ENCODE results near the gene CDH23. TPM values are rescaled to one million over a fixed set of nuclear protein-coding genes. Genes with fewer than 3 reads are reported as not detected.

CDH23 gene
- total and polyA plus RNA-seq, 2 experiments from 2014 or later = 0.08 TPM; not detected in 1

GRCh38 chr10:71513540-71513853 lies 116.8 kb downstream of the CDH23 start:
- Histone ChIP-seq H3K9me3 (ENCODE audit: low read depth) (no peaks in the 10 kb centered on the region), H3K79me2 (ENCODE audit: insufficient read depth) (no peaks in the 10 kb centered on the region), H3K4me1 (ENCODE audit: insufficient read depth) (no peaks in the 10 kb centered on the region), H3F3A (ENCODE audit: insufficient read depth) (no peaks in the 10 kb centered on the region), H3K27ac (no peak overlapping the region), H3K36me3 (ENCODE audit: low read depth) (no peaks in the 10 kb centered on the region), H3K9ac (no peak overlapping the region), H3K4me3 (no peak overlapping the region), H3K9me2 (ENCODE audit: insufficient read depth) (no peaks in the 10 kb centered on the region), H3K4me2 (ENCODE audit: unreplicated experiment) (no peak overlapping the region), H2AFZ (no peak overlapping the region), H4K20me1 (ENCODE audit: insufficient read depth) (no peaks in the 10 kb centered on the region), H3K27me3 (replicated peaks; ENCODE audit: insufficient read depth) (peaks cover 4% of the 10 kb centered on the region; the same call in 1 of the 2 replicates)
- TF ChIP-seq EZH2phosphoT487 (IDR thresholded peaks at IDR 0.05; ENCODE audit: insufficient read depth, low read depth) = no peak
- TF ChIP-seq EZH2 (IDR thresholded peaks at IDR 0.05; ENCODE audit: insufficient read depth, poor library complexity, severe bottlenecking) = no peak
- no peak for DNase-seq
- 14 to 32% methylated on average over 2 of the region's 2 CpGs for WGBS, 2 experiments (ENCODE audit: low coverage in 1 of 2, low lambda C conversion rate in 2 of 2, missing lambda C conversion rate in 2 of 2)
- in situ Hi-C loops (cut with MboI) = no loop called here

- no peaks in the 10 kb centered on the region for H4K20me1 ChIP-seq (ENCODE audit: insufficient read depth)
- H3K9me2 ChIP-seq (ENCODE audit: insufficient read depth) = no peaks in the 10 kb centered on the region
- H3K27ac ChIP-seq = no peak overlapping the region
- TF ChIP-seq EZH2 (IDR thresholded peaks at IDR 0.05; ENCODE audit: insufficient read depth, poor library complexity, severe bottlenecking) (no peak), EZH2phosphoT487 (IDR thresholded peaks at IDR 0.05; ENCODE audit: insufficient read depth, low read depth) (no peak)
- H3K36me3 ChIP-seq (ENCODE audit: low read depth) = no peaks in the 10 kb centered on the region
- H3K9ac ChIP-seq = no peak overlapping the region
- no peak overlapping the region for H3K4me3 ChIP-seq
- H3K79me2 ChIP-seq (ENCODE audit: insufficient read depth) = no peaks in the 10 kb centered on the region
- peaks cover 4% of the 10 kb centered on the region; the same call in 1 of the 2 replicates for H3K27me3 ChIP-seq (replicated peaks; ENCODE audit: insufficient read depth)
- no peaks in the 10 kb centered on the region for H3K4me1 ChIP-seq (ENCODE audit: insufficient read depth)
- H3K4me2 ChIP-seq (ENCODE audit: unreplicated experiment) = no peak overlapping the region
- no peaks in the 10 kb centered on the region for H3K9me3 ChIP-seq (ENCODE audit: low read depth)
- 64 to 69% methylated on average over 1 of the region's 1 CpG for WGBS, 2 experiments (ENCODE audit: low coverage in 1 of 2, low lambda C conversion rate in 2 of 2, missing lambda C conversion rate in 2 of 2)
- H3F3A ChIP-seq (ENCODE audit: insufficient read depth) = no peaks in the 10 kb centered on the region
- no peak overlapping the region for H2AFZ ChIP-seq
- in situ Hi-C loops (cut with MboI) = no loop called here
- DNase-seq = no peak
Observed at GRCh38 chr10:71513936-71514335, 117.2 kb downstream of the CDH23 start.

GRCh38 chr10:71515531-71516172 lies 118.9 kb downstream of the CDH23 start:
- Histone ChIP-seq H2AFZ (no peak overlapping the region), H3K36me3 (ENCODE audit: low read depth) (no peaks in the 10 kb centered on the region), H3K4me3 (no peak overlapping the region), H3K9ac (no peak overlapping the region), H3K9me2 (ENCODE audit: insufficient read depth) (no peaks in the 10 kb centered on the region), H3K9me3 (ENCODE audit: low read depth) (no peaks in the 10 kb centered on the region), H4K20me1 (ENCODE audit: insufficient read depth) (no peaks in the 10 kb centered on the region), H3K4me1 (ENCODE audit: insufficient read depth) (no peaks in the 10 kb centered on the region), H3K27me3 (replicated peaks; ENCODE audit: insufficient read depth) (peaks cover 4% of the 10 kb centered on the region; the same call in 1 of the 2 replicates), H3K79me2 (ENCODE audit: insufficient read depth) (no peaks in the 10 kb centered on the region), H3K4me2 (ENCODE audit: unreplicated experiment) (no peak overlapping the region), H3K27ac (no peak overlapping the region), H3F3A (ENCODE audit: insufficient read depth) (no peaks in the 10 kb centered on the region)
- in situ Hi-C loops (cut with MboI) = no loop called here
- no peak for DNase-seq
- TF ChIP-seq EZH2phosphoT487 (IDR thresholded peaks at IDR 0.05; ENCODE audit: insufficient read depth, low read depth) (no peak), EZH2 (IDR thresholded peaks at IDR 0.05; ENCODE audit: insufficient read depth, poor library complexity, severe bottlenecking) (no peak)

GRCh38 chr10:71516890-71517289 lies 120.2 kb downstream of the CDH23 start:
- no peaks in the 10 kb centered on the region for H3K79me2 ChIP-seq (ENCODE audit: insufficient read depth)
- no peak overlapping the region for H2AFZ ChIP-seq
- no peaks in the 10 kb centered on the region for H3K9me2 ChIP-seq (ENCODE audit: insufficient read depth)
- H3F3A ChIP-seq (ENCODE audit: insufficient read depth) = no peaks in the 10 kb centered on the region
- no peak overlapping the region for H3K9ac ChIP-seq
- in situ Hi-C loops (cut with MboI) = no loop called here
- TF ChIP-seq EZH2phosphoT487 (IDR thresholded peaks at IDR 0.05; ENCODE audit: insufficient read depth, low read depth) (no peak), EZH2 (IDR thresholded peaks at IDR 0.05; ENCODE audit: insufficient read depth, poor library complexity, severe bottlenecking) (no peak)
- no peak overlapping the region for H3K27ac ChIP-seq
- 58 to 63% methylated on average over 8 of the region's 8 CpGs for WGBS, 2 experiments (ENCODE audit: low coverage in 1 of 2, low lambda C conversion rate in 2 of 2, missing lambda C conversion rate in 2 of 2)
- H3K4me2 ChIP-seq (ENCODE audit: unreplicated experiment) = no peak overlapping the region
- peaks cover 7% of the 10 kb centered on the region; the same call in 1 of the 2 replicates for H3K27me3 ChIP-seq (replicated peaks; ENCODE audit: insufficient read depth)
- H4K20me1 ChIP-seq (ENCODE audit: insufficient read depth) = no peaks in the 10 kb centered on the region
- H3K4me3 ChIP-seq = no peak overlapping the region
- H3K9me3 ChIP-seq (ENCODE audit: low read depth) = no peaks in the 10 kb centered on the region
- no peak for DNase-seq
- H3K36me3 ChIP-seq (ENCODE audit: low read depth) = no peaks in the 10 kb centered on the region
- no peaks in the 10 kb centered on the region for H3K4me1 ChIP-seq (ENCODE audit: insufficient read depth)

Measured in GM23248 (cell line).